ENCODE results near the gene ISG20. TPM values are rescaled to one million over a fixed set of nuclear protein-coding genes. Genes with fewer than 3 reads are reported as not detected.

Gene ISG20
- total RNA-seq, 1 donor from 2014 or later: 0.65 TPM

DNA sequence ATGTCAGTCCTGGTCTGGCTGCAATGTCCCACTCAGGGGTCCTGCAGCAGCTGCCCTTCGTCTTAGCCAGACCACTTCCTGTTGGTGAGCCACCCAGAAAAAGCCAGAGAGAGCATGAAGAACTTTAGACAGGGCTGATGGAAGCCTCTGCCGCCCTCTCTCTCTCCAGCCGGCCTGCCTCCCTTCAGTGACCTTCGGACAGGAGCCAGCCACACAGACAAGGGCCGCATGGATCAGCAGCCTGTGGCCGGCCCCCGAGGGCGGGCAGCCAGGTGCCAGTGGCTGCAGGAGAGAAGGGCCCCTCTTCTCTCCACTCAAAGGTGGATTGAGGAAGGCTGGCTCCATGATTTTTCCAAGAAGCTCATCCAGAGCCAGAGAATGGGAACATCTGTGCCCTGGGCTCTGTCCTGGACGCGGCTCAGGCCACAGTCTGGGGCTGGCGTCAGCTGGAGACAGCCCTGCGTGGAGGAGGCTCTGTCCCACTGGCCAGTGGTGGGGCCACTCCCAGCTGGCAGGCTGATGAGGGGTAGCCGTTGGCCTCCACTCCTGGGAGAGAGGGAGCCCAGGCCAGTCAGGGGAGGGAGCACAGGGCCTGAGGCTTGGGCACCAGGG, 42.9 kb downstream of the ISG20 start:
- no peaks in the 10 kb centered on the region for H3K27me3 Mint-ChIP-seq (ENCODE audit: insufficient read depth, low read depth)
- Histone ChIP-seq H3K9ac (no peak overlapping the region), H3K27me3 (no peaks in the 10 kb centered on the region), H3K9me3 (ENCODE audit: low read depth) (no peaks in the 10 kb centered on the region), H3K27ac (no peak overlapping the region), H3K79me2 (ENCODE audit: low read depth) (no peaks in the 10 kb centered on the region), H3F3A (ENCODE audit: low read depth) (no peaks in the 10 kb centered on the region), H3K4me2 (no peak overlapping the region), H4K20me1 (ENCODE audit: low read depth) (no peaks in the 10 kb centered on the region), H3K4me1 (no peaks in the 10 kb centered on the region), H3K4me3 (no peak overlapping the region), H3K36me3 (no peaks in the 10 kb centered on the region), H2AFZ (replicated peaks) (peak overlapping the region; percentile 26)
- H3K27ac Mint-ChIP-seq: no peak overlapping the region
- no peaks in the 10 kb centered on the region for H3K9me3 Mint-ChIP-seq
- H3K36me3 Mint-ChIP-seq: no peaks in the 10 kb centered on the region
- no peaks in the 10 kb centered on the region for H3K4me1 Mint-ChIP-seq
- no peak for TF ChIP-seq EZH2phosphoT487 (IDR thresholded peaks at IDR 0.05)
- TF ChIP-seq, protein P1, sequence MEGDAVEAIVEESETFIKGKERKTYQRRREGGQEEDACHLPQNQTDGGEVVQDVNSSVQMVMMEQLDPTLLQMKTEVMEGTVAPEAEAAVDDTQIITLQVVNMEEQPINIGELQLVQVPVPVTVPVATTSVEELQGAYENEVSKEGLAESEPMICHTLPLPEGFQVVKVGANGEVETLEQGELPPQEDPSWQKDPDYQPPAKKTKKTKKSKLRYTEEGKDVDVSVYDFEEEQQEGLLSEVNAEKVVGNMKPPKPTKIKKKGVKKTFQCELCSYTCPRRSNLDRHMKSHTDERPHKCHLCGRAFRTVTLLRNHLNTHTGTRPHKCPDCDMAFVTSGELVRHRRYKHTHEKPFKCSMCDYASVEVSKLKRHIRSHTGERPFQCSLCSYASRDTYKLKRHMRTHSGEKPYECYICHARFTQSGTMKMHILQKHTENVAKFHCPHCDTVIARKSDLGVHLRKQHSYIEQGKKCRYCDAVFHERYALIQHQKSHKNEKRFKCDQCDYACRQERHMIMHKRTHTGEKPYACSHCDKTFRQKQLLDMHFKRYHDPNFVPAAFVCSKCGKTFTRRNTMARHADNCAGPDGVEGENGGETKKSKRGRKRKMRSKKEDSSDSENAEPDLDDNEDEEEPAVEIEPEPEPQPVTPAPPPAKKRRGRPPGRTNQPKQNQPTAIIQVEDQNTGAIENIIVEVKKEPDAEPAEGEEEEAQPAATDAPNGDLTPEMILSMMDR (IDR thresholded peaks at IDR 0.05): no peak
- no peak for TF ChIP-seq EZH2 (IDR thresholded peaks at IDR 0.05)
- H3K4me3 Mint-ChIP-seq: no peak overlapping the region
- no peak for DNase-seq (ENCODE audit: low spot score)

DNA sequence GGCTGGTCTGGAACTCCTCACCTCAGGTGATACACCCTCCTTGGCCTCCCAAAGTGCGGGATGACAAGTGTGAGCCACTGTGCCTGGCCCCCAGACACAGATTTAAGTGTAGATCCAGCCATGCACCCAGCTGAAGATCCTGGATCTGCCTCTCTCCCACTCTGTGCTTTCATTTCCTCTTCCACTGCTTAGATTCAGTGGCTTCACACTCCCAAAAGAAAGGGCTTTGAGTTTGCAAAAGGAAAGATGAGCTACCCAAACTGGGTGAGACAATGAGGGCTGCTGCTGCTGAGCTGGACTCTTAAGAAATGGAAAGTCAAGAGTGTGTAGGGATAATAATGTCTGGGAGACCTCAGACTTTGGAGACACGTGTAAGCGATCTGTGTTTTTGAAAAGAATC, 45.5 kb downstream of the ISG20 start:
- no peak overlapping the region for H3K27ac ChIP-seq
- DNase-seq (ENCODE audit: low spot score): no peak
- no peaks in the 10 kb centered on the region for H3F3A ChIP-seq (ENCODE audit: low read depth)
- H3K36me3 ChIP-seq: no peaks in the 10 kb centered on the region
- no peak overlapping the region for H3K4me3 ChIP-seq
- H3K27me3 ChIP-seq: no peaks in the 10 kb centered on the region
- H3K4me1 ChIP-seq: no peaks in the 10 kb centered on the region
- Mint-ChIP-seq H3K4me3 (no peak overlapping the region), H3K27me3 (ENCODE audit: insufficient read depth, low read depth) (peaks cover under 1% of the 10 kb centered on the region), H3K36me3 (no peaks in the 10 kb centered on the region), H3K9me3 (peaks cover 4% of the 10 kb centered on the region), H3K27ac (no peak overlapping the region), H3K4me1 (no peaks in the 10 kb centered on the region)
- no peaks in the 10 kb centered on the region for H3K9me3 ChIP-seq (ENCODE audit: low read depth)
- TF ChIP-seq EZH2 (IDR thresholded peaks at IDR 0.05): no peak
- TF ChIP-seq, protein P1 (IDR thresholded peaks at IDR 0.05): no peak
- TF ChIP-seq EZH2phosphoT487 (IDR thresholded peaks at IDR 0.05): no peak
- no peak overlapping the region for H3K9ac ChIP-seq
- H3K4me2 ChIP-seq: no peak overlapping the region
- no peak overlapping the region for H2AFZ ChIP-seq (replicated peaks)
- H3K79me2 ChIP-seq (ENCODE audit: low read depth): no peaks in the 10 kb centered on the region
- H4K20me1 ChIP-seq (ENCODE audit: low read depth): no peaks in the 10 kb centered on the region

DNA sequence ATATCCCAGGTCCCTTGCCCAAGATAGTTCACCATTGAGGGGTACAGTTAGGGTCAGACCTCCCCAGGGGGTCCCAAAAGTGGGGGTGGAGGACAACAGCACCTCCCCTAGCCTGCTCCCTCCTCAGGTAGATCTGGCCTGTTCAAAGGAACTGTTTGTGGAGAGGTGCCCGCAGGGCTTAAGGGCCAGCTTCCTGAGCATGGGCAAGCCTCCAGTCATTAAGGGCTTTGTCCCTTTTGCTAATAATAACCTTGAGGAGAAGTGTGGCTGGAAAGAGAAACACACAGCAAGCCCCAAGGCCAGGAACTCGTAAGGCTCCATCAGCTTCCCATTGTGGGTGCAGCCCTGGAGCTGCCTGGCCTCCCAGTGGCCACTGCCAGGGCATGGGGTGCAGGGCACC, 47.4 kb downstream of the ISG20 start:
- H3K4me3 ChIP-seq: no peak overlapping the region
- no peaks in the 10 kb centered on the region for H3K36me3 ChIP-seq
- H3K27ac Mint-ChIP-seq: no peak overlapping the region
- H3K4me1 Mint-ChIP-seq: no peaks in the 10 kb centered on the region
- peaks cover 6% of the 10 kb centered on the region for H3K9me3 Mint-ChIP-seq
- H3K27me3 Mint-ChIP-seq (ENCODE audit: insufficient read depth, low read depth): peaks cover 5% of the 10 kb centered on the region
- H3K36me3 Mint-ChIP-seq: no peaks in the 10 kb centered on the region
- TF ChIP-seq EZH2 (IDR thresholded peaks at IDR 0.05) (no peak), EZH2phosphoT487 (IDR thresholded peaks at IDR 0.05) (no peak)
- no peak overlapping the region for H2AFZ ChIP-seq (replicated peaks)
- H3K9me3 ChIP-seq (ENCODE audit: low read depth): no peaks in the 10 kb centered on the region
- H3K4me3 Mint-ChIP-seq: no peak overlapping the region
- H3K9ac ChIP-seq: no peak overlapping the region
- DNase-seq (ENCODE audit: low spot score): no peak
- H4K20me1 ChIP-seq (ENCODE audit: low read depth): no peaks in the 10 kb centered on the region
- H3K27me3 ChIP-seq: no peaks in the 10 kb centered on the region
- H3K79me2 ChIP-seq (ENCODE audit: low read depth): no peaks in the 10 kb centered on the region
- no peaks in the 10 kb centered on the region for H3F3A ChIP-seq (ENCODE audit: low read depth)
- no peak overlapping the region for H3K4me2 ChIP-seq
- H3K4me1 ChIP-seq: no peaks in the 10 kb centered on the region
- no peak overlapping the region for H3K27ac ChIP-seq

DNA sequence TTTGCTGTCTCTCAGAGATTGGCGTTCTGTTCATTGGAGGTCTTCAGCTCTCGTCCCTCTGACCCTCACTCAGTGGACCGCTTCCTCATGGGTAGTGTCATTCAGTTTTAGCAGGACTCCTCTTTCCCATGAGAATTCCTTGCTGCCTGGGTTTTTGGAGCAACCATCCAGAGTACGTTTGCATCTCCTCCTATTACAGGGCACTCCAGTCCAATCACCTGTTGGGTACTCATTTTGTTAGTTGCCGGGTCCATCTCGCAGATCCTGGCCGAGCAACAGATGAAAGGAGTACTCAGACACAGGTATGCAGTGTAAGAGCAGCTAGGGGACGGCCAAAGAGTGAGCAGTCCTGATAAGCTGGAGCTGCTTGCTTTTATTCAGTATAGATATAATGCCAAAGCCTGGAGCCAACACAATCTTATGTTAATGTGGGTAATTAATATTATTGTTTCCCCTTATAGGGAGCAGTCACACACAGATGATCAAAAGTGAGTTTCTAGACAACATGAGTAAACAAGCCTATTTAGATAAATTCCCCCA, 49.6 kb downstream of the ISG20 start:
- peaks cover 6% of the 10 kb centered on the region for H3K9me3 Mint-ChIP-seq
- TF ChIP-seq EZH2 (IDR thresholded peaks at IDR 0.05) (no peak), EZH2phosphoT487 (IDR thresholded peaks at IDR 0.05) (no peak)
- TF ChIP-seq, protein P1 (IDR thresholded peaks at IDR 0.05): no peak
- Histone ChIP-seq H3K36me3 (no peaks in the 10 kb centered on the region), H3K27me3 (no peaks in the 10 kb centered on the region), H3K79me2 (ENCODE audit: low read depth) (no peaks in the 10 kb centered on the region), H2AFZ (replicated peaks) (no peak overlapping the region), H3K9ac (no peak overlapping the region), H3K4me2 (no peak overlapping the region), H3K4me1 (no peaks in the 10 kb centered on the region), H3K27ac (no peak overlapping the region), H4K20me1 (ENCODE audit: low read depth) (no peaks in the 10 kb centered on the region), H3F3A (ENCODE audit: low read depth) (no peaks in the 10 kb centered on the region), H3K4me3 (no peak overlapping the region), H3K9me3 (ENCODE audit: low read depth) (no peaks in the 10 kb centered on the region)
- no peak overlapping the region for H3K4me3 Mint-ChIP-seq
- DNase-seq (ENCODE audit: low spot score): no peak
- no peak overlapping the region for H3K27ac Mint-ChIP-seq
- H3K4me1 Mint-ChIP-seq: no peaks in the 10 kb centered on the region
- H3K27me3 Mint-ChIP-seq (ENCODE audit: insufficient read depth, low read depth): peaks cover 5% of the 10 kb centered on the region
- H3K36me3 Mint-ChIP-seq: no peaks in the 10 kb centered on the region
